Measurements from ENCODE around the gene ESRRB.

The ESRRB gene

DNA sequence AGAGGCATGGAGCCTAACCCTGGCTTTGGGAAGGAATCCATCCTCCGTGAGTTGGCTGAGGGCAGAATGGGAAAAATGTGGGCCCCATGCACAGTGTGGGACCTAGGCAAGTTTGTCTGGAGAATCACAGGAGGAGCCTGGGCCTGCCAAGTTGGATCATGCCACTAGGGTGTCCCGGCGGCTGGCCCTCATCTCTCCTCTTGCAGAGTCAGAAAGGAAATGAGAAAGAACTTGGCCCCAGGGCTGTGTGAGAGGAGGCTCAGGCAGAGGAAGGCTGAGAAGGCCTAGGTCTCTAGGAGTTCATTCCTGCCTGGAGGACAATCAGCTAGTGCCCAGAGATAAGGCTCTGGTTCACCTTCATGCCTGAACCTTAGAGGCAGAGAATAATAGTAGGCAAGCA lies 2.5 kb upstream of the ESRRB start:
- TF ChIP-seq, protein P1, sequence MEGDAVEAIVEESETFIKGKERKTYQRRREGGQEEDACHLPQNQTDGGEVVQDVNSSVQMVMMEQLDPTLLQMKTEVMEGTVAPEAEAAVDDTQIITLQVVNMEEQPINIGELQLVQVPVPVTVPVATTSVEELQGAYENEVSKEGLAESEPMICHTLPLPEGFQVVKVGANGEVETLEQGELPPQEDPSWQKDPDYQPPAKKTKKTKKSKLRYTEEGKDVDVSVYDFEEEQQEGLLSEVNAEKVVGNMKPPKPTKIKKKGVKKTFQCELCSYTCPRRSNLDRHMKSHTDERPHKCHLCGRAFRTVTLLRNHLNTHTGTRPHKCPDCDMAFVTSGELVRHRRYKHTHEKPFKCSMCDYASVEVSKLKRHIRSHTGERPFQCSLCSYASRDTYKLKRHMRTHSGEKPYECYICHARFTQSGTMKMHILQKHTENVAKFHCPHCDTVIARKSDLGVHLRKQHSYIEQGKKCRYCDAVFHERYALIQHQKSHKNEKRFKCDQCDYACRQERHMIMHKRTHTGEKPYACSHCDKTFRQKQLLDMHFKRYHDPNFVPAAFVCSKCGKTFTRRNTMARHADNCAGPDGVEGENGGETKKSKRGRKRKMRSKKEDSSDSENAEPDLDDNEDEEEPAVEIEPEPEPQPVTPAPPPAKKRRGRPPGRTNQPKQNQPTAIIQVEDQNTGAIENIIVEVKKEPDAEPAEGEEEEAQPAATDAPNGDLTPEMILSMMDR (IDR thresholded peaks at IDR 0.05; ENCODE audit: poor library complexity, severe bottlenecking) = no peak

GRCh38 chr14:76375484-76375883 lies 453 bp upstream of the ESRRB start:
- Histone ChIP-seq H3K4me1 (ENCODE audit: insufficient read depth, poor library complexity, severe bottlenecking) (peaks cover 3% of the 10 kb centered on the region), H3K27ac (ENCODE audit: poor library complexity, severe bottlenecking) (no peak overlapping the region), H3K4me3 (ENCODE audit: severe bottlenecking) (no peak overlapping the region), H3K9me3 (ENCODE audit: severe bottlenecking) (no peaks in the 10 kb centered on the region), H3K36me3 (ENCODE audit: low read depth) (no peaks in the 10 kb centered on the region), H3K27me3 (ENCODE audit: insufficient read depth, poor library complexity, severe bottlenecking) (peaks cover 73% of the 10 kb centered on the region)
- DNase-seq (ENCODE audit: low spot score) (no peak), ATAC-seq (ENCODE audit: low read depth) (peak; percentile 61)
- TF ChIP-seq, protein P1 (IDR thresholded peaks at IDR 0.05; ENCODE audit: poor library complexity, severe bottlenecking) = no peak

More for the DNA sequence above, 2.5 kb upstream of the ESRRB start:
- H3K36me3 ChIP-seq (ENCODE audit: low read depth) = no peaks in the 10 kb centered on the region
- peaks cover 3% of the 10 kb centered on the region for H3K4me1 ChIP-seq (ENCODE audit: insufficient read depth, poor library complexity, severe bottlenecking)
- H3K27ac ChIP-seq (ENCODE audit: poor library complexity, severe bottlenecking) = no peak overlapping the region
- no peak overlapping the region for H3K4me3 ChIP-seq (ENCODE audit: severe bottlenecking)
- no peaks in the 10 kb centered on the region for H3K9me3 ChIP-seq (ENCODE audit: severe bottlenecking)
- H3K27me3 ChIP-seq (ENCODE audit: insufficient read depth, poor library complexity, severe bottlenecking) = peaks cover 61% of the 10 kb centered on the region
- DNase-seq (ENCODE audit: low spot score) (no peak), ATAC-seq (ENCODE audit: low read depth) (peak; percentile 29; the same call in 1 of the 3 replicates)

DNA sequence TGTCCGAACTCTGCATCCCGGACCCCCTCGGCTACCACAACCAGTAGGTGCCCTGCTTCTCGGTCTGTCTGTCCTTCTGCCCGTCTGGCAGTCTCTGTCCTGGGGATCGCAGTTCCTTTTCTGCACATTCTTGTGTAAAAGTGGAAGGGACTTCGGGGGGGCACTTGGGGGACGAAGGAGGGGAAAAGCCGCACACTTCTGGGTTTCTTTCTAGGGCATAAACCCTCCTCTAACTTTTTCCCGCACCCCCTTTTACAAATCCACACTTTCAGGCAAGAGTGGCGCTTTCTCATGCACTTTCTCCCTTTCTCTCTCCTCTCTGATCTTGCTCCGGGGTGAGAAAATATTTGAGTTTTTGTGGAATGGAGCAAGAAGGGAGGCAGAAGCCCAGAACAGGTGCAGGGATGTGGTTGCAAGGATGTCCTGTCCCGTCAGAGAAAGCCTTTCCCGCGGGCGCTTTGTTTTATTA lies 506 bp downstream of the ESRRB start:
- DNase-seq (ENCODE audit: low spot score) (no peak), ATAC-seq (ENCODE audit: low read depth) (peak; percentile 6; the same call in 1 of the 3 replicates)
- H3K36me3 ChIP-seq (ENCODE audit: low read depth) = no peaks in the 10 kb centered on the region
- H3K4me1 ChIP-seq (ENCODE audit: insufficient read depth, poor library complexity, severe bottlenecking) = peaks cover 3% of the 10 kb centered on the region
- no peak overlapping the region for H3K4me3 ChIP-seq (ENCODE audit: severe bottlenecking)
- H3K9me3 ChIP-seq (ENCODE audit: severe bottlenecking) = no peaks in the 10 kb centered on the region
- TF ChIP-seq, protein P1 (IDR thresholded peaks at IDR 0.05; ENCODE audit: poor library complexity, severe bottlenecking) = no peak
- H3K27me3 ChIP-seq (ENCODE audit: insufficient read depth, poor library complexity, severe bottlenecking) = peaks cover 75% of the 10 kb centered on the region
- H3K27ac ChIP-seq (ENCODE audit: poor library complexity, severe bottlenecking) = no peak overlapping the region

GRCh38 chr14:76376878-76377734 lies 1.2 kb downstream of the ESRRB start:
- H3K27me3 ChIP-seq (ENCODE audit: insufficient read depth, poor library complexity, severe bottlenecking) = peaks cover 76% of the 10 kb centered on the region
- TF ChIP-seq, protein P1 (IDR thresholded peaks at IDR 0.05; ENCODE audit: poor library complexity, severe bottlenecking) = no peak
- no peaks in the 10 kb centered on the region for H3K9me3 ChIP-seq (ENCODE audit: severe bottlenecking)
- peaks cover 3% of the 10 kb centered on the region for H3K4me1 ChIP-seq (ENCODE audit: insufficient read depth, poor library complexity, severe bottlenecking)
- H3K36me3 ChIP-seq (ENCODE audit: low read depth) = no peaks in the 10 kb centered on the region
- H3K27ac ChIP-seq (ENCODE audit: poor library complexity, severe bottlenecking) = no peak overlapping the region
- ATAC-seq (ENCODE audit: low read depth) (no peak), DNase-seq (ENCODE audit: low spot score) (no peak)
- no peak overlapping the region for H3K4me3 ChIP-seq (ENCODE audit: severe bottlenecking)

DNA sequence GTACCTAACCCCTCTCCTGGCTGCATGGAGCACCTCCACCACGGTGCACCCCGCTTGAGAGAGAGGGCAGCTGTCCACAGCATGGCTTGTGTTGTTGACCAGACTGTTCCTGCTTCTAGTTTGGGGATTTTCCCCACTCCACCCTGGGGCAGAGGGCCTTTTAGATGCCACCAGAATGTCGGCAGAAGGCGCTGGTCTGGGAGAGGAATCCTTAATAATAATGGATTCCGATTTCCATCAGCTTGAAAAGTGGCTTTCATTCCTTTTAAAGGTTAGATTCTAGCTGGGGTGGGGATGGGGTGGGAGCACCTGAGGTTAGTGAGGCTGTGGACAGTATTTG lies 1.8 kb downstream of the ESRRB start:
- peaks cover 80% of the 10 kb centered on the region for H3K27me3 ChIP-seq (ENCODE audit: insufficient read depth, poor library complexity, severe bottlenecking)
- TF ChIP-seq, protein P1 (IDR thresholded peaks at IDR 0.05; ENCODE audit: poor library complexity, severe bottlenecking) = no peak
- no peak for ATAC-seq (ENCODE audit: low read depth)
- H3K4me3 ChIP-seq (ENCODE audit: severe bottlenecking) = no peak overlapping the region
- peaks cover 3% of the 10 kb centered on the region for H3K4me1 ChIP-seq (ENCODE audit: insufficient read depth, poor library complexity, severe bottlenecking)
- no peaks in the 10 kb centered on the region for H3K9me3 ChIP-seq (ENCODE audit: severe bottlenecking)
- DNase-seq (ENCODE audit: low spot score) = no peak
- no peaks in the 10 kb centered on the region for H3K36me3 ChIP-seq (ENCODE audit: low read depth)
- no peak overlapping the region for H3K27ac ChIP-seq (ENCODE audit: poor library complexity, severe bottlenecking)
